ENCODE measurements around the gene PTH2R.

PTH2R gene

GRCh38 chr2:208358758-208359631, 47.6 kb upstream of the PTH2R start:
- TF ChIP-seq PPARA (CRISPR knock-in tag; IDR thresholded peaks at IDR 0.05; ENCODE audit: borderline replicate concordance) (0 out of 2 replicates have a peak, but pooled peaks have one; percentile 29), PATZ1 (CRISPR knock-in tag; IDR thresholded peaks at IDR 0.05; ENCODE audit: borderline replicate concordance) (no peak)
- peak; percentile 76 for ATAC-seq

- peak; percentile 94 for ATAC-seq
- TF ChIP-seq GLIS3 (CRISPR knock-in tag; IDR thresholded peaks at IDR 0.05): no peak
- no peak for TF ChIP-seq ESRRG (CRISPR knock-in tag; IDR thresholded peaks at IDR 0.05)
- TF ChIP-seq, protein P1, sequence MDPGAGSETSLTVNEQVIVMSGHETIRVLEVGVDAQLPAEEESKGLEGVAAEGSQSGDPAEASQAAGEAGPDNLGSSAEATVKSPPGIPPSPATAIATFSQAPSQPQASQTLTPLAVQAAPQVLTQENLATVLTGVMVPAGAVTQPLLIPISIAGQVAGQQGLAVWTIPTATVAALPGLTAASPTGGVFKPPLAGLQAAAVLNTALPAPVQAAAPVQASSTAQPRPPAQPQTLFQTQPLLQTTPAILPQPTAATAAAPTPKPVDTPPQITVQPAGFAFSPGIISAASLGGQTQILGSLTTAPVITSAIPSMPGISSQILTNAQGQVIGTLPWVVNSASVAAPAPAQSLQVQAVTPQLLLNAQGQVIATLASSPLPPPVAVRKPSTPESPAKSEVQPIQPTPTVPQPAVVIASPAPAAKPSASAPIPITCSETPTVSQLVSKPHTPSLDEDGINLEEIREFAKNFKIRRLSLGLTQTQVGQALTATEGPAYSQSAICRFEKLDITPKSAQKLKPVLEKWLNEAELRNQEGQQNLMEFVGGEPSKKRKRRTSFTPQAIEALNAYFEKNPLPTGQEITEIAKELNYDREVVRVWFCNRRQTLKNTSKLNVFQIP (CRISPR knock-in tag; IDR thresholded peaks at IDR 0.05; ENCODE audit: borderline replicate concordance, low read depth): no peak
- no peak for TF ChIP-seq PPARA (CRISPR knock-in tag; IDR thresholded peaks at IDR 0.05; ENCODE audit: borderline replicate concordance)
- no peak for TF ChIP-seq ZC3H10 (CRISPR knock-in tag; IDR thresholded peaks at IDR 0.05)
- no peak for TF ChIP-seq ARNTL (CRISPR knock-in tag; IDR thresholded peaks at IDR 0.05; ENCODE audit: borderline replicate concordance, low read depth)
- no peak for TF ChIP-seq CSDC2 (CRISPR knock-in tag; IDR thresholded peaks at IDR 0.05)
- TF ChIP-seq BACH2 (CRISPR knock-in tag; IDR thresholded peaks at IDR 0.05; ENCODE audit: borderline replicate concordance): no peak
- TF ChIP-seq RARB (CRISPR knock-in tag; IDR thresholded peaks at IDR 0.05): no peak
- no peak for TF ChIP-seq TOX (CRISPR knock-in tag; IDR thresholded peaks at IDR 0.05; ENCODE audit: borderline replicate concordance)
- TF ChIP-seq, protein P2, sequence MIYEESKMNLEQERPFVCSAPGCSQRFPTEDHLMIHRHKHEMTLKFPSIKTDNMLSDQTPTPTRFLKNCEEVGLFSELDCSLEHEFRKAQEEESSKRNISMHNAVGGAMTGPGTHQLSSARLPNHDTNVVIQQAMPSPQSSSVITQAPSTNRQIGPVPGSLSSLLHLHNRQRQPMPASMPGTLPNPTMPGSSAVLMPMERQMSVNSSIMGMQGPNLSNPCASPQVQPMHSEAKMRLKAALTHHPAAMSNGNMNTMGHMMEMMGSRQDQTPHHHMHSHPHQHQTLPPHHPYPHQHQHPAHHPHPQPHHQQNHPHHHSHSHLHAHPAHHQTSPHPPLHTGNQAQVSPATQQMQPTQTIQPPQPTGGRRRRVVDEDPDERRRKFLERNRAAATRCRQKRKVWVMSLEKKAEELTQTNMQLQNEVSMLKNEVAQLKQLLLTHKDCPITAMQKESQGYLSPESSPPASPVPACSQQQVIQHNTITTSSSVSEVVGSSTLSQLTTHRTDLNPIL (CRISPR knock-in tag; IDR thresholded peaks at IDR 0.05; ENCODE audit: low read depth): no peak
- no peak for TF ChIP-seq SNAI2 (CRISPR knock-in tag; IDR thresholded peaks at IDR 0.05)
Observed at GRCh38 chr2:208359632-208359986, 47.0 kb upstream of the PTH2R start.

- TF ChIP-seq ZFP30 (CRISPR knock-in tag; IDR thresholded peaks at IDR 0.05) (no peak), CSRNP3 (CRISPR knock-in tag; IDR thresholded peaks at IDR 0.05) (no peak), CSDC2 (CRISPR knock-in tag; IDR thresholded peaks at IDR 0.05) (no peak), TCF4 (CRISPR knock-in tag; IDR thresholded peaks at IDR 0.05; ENCODE audit: borderline replicate concordance) (no peak), ZNF565 (CRISPR knock-in tag; conservative IDR thresholded peaks at IDR 0.05; ENCODE audit: low read depth) (no peak), ESRRG (CRISPR knock-in tag; IDR thresholded peaks at IDR 0.05) (no peak), SNAI2 (CRISPR knock-in tag; IDR thresholded peaks at IDR 0.05) (no peak), ZFP3 (CRISPR knock-in tag; IDR thresholded peaks at IDR 0.05) (no peak), ZC3H10 (CRISPR knock-in tag; IDR thresholded peaks at IDR 0.05) (no peak), TSHZ2 (CRISPR knock-in tag; IDR thresholded peaks at IDR 0.05) (no peak), ZNF8 (CRISPR knock-in tag; IDR thresholded peaks at IDR 0.05) (no peak), ISL1 (CRISPR knock-in tag; IDR thresholded peaks at IDR 0.05) (no peak)
- TF ChIP-seq, protein P2 (CRISPR knock-in tag; IDR thresholded peaks at IDR 0.05; ENCODE audit: low read depth): no peak
- no peak for ATAC-seq
Observed at GRCh38 chr2:208360259-208361076, 46.1 kb upstream of the PTH2R start.
